A673 (cell line): Measurements from ENCODE around the gene ITGA6.

Source experiments
- CTCF ChIP-seq: fragments of 300-800, 200-600 bp; sonication (generic); conservative IDR thresholded peaks from 2 replicates; pipeline ENCODE4 v1.5.1; 2017; ENCODE audit warnings: low read depth, mild to moderate bottlenecking, antibody characterized with exemption, low read length, moderate library complexity, mixed read lengths
- EZH2 ChIP-seq: fragments of 200-600 bp; sonication (generic); IDR thresholded peaks from 2 replicates; pipeline ENCODE4 v1.6.1; 2017; ENCODE audit warnings: borderline replicate concordance, low read depth, mild to moderate bottlenecking, mixed read lengths, antibody characterized with exemption, low read length; ENCODE audit not compliant: poor library complexity, severe bottlenecking

DNA sequence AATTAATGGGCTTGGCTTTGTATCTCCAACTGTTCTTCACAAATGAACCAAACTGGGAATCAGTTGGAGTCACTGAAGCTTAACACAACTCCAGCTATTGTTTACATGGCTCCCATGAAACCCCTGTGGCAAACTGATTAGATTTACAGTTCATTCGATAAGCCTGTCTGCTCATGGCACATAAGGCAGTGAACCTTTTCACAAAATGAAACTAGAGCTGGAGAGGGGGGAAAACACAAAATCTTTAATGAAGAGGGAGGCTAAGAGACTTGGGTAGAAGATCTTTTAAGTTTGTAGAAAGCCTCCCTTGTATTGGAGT, 11.6 kb upstream of the ITGA6 start:
- no peak for TF ChIP-seq CTCF
- no peak for TF ChIP-seq EZH2
